HUES48 (cell line): ENCODE data around the gene ME3.

ENCODE experiments used
- H3K27ac ChIP-seq: one replicate; pipeline ENCODE4 v1.7.0; 2013; ENCODE audit warnings: low read depth, low read length, inconsistent platforms
- H3K27me3 ChIP-seq: 2 replicates; pipeline ENCODE4 v1.6.1; 2013; ENCODE audit warnings: mild to moderate bottlenecking, low read length; ENCODE audit not compliant: control insufficient read depth, insufficient read depth
- H3K36me3 ChIP-seq: 2 replicates; pipeline ENCODE4 v1.6.1; 2013; ENCODE audit warnings: low read length; ENCODE audit not compliant: control insufficient read depth, insufficient read depth
- H3K4me1 ChIP-seq: 2 replicates; pipeline ENCODE4 v1.6.1; 2013; ENCODE audit warnings: mild to moderate bottlenecking, low read length; ENCODE audit not compliant: control insufficient read depth, insufficient read depth
- H3K4me3 ChIP-seq: 2 replicates; pipeline ENCODE4 v1.5.1; 2013; ENCODE audit warnings: mild to moderate bottlenecking, low read depth, low read length
- H3K9ac ChIP-seq: 2 replicates; pipeline ENCODE4 v1.6.1; 2013; ENCODE audit warnings: mild to moderate bottlenecking, low read depth, low read length, moderate library complexity
- H3K9me3 ChIP-seq: 2 replicates; pipeline ENCODE4 v1.6.1; 2013; ENCODE audit warnings: low read length; ENCODE audit not compliant: control insufficient read depth, insufficient read depth

ME3 gene

DNA sequence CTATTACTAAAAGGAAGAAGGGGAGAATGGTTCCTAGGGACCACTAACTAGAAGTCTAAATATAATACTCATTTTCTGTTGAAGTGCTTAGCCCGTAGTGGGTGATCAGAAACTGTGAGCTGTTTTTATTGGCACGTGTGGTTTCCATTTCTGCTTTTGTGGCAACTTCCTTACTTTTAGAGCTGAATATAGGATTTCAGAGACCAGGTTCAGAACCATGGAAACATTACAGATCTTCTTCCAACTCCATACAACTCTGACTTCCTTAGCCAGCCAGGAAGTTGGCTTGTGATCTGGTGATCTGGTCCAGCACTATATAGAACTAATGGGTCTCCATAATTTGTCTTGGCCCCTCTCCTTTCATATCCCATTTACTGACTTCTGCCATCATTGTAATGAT is 2.6 kb upstream of the ME3 start:
- no peak overlapping the region for H3K27ac ChIP-seq
- no peak overlapping the region for H3K9ac ChIP-seq
- peaks cover 18% of the 10 kb centered on the region for H3K4me1 ChIP-seq
- no peak overlapping the region for H3K4me3 ChIP-seq
- H3K27me3 ChIP-seq, result peaks cover 40% of the 10 kb centered on the region
- no peaks in the 10 kb centered on the region for H3K9me3 ChIP-seq
- H3K36me3 ChIP-seq, result no peaks in the 10 kb centered on the region

DNA sequence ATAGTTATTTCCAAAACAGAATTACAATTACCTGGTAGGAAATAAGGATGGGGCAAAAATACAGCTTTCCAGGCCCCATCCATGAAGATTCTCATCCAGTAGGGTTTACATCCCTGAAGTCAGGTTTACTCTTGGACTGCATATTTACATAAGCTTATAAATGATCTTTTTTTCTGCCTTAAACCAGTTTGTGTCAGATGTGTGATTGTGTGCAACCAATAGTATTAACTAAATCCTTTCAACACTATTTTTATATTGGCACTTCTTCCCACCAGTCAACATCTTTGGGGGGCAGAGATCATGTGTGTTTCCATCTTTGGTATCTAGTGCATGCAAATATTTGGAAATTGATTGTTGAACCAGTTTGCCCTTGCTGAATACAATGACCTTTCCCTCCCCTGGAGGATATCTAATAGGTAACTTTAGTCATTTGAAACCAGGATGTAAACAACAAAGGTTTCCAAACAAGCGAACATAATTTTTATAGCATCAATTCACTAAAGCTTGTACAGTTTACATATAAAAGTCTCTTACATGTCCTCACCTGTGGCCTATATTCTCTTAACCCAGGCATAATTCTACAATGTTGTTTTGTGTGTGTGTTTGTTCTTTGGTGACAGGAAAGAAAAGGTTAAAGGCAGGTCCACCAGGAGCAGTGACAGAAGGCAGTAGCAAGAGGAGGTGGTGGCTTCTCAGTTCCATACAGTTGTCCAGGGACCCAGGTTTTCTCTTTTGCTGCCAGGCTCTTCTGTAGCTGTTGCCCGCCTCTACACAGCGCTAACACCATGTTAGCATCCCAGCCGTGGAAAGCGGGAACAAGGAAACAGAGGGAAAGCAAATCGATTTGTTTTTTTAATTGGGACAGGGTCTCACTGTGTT is 1.7 kb upstream of the ME3 start:
- H3K9ac ChIP-seq, result no peak overlapping the region
- H3K9me3 ChIP-seq, result no peaks in the 10 kb centered on the region
- no peaks in the 10 kb centered on the region for H3K36me3 ChIP-seq
- no peak overlapping the region for H3K27ac ChIP-seq
- H3K4me3 ChIP-seq, result no peak overlapping the region
- peaks cover 14% of the 10 kb centered on the region for H3K4me1 ChIP-seq
- H3K27me3 ChIP-seq, result peaks cover 40% of the 10 kb centered on the region

DNA sequence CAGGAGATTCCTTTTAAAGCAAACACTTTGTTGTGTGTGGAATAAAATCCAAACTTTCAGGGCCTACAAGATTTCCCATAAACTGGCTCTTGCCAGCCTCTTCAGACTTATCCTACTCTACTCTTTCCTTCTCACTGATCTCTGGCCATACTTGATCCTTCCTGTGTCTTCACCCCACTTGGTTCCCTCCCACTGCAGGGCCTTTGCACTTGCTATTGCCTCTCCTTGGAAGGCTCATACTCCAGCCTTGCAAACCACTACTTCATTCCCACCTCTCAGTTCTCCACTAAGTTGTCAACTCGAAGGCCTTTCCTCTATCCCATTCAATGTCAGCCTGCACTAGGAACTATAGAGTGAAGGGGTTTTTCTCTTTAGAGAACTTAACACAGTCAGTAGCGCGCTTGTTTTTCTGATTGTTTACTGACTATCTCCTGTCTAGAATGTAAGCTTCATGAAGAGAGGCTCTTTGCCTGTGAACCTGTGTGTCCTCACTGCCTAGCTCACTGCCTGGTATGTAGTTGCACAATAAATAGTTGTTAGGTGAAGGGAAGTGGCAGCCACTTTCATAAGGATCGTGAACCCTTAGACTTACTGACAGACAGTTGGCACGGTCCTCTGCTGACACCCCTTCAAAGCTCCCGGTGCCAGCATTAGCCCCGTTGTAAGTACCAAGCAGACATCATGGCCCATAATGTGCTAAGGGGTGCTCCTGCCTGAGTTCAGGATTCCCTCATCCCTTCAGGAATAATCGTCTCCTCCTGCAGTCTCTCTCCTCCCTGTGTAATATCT is 833 bp upstream of the ME3 start:
- Histone ChIP-seq H3K27ac (no peak overlapping the region), H3K4me1 (peaks cover 7% of the 10 kb centered on the region; the same call in 1 of the 2 replicates), H3K9ac (no peak overlapping the region), H3K27me3 (peaks cover 40% of the 10 kb centered on the region), H3K9me3 (no peaks in the 10 kb centered on the region), H3K4me3 (no peak overlapping the region), H3K36me3 (no peaks in the 10 kb centered on the region)

DNA sequence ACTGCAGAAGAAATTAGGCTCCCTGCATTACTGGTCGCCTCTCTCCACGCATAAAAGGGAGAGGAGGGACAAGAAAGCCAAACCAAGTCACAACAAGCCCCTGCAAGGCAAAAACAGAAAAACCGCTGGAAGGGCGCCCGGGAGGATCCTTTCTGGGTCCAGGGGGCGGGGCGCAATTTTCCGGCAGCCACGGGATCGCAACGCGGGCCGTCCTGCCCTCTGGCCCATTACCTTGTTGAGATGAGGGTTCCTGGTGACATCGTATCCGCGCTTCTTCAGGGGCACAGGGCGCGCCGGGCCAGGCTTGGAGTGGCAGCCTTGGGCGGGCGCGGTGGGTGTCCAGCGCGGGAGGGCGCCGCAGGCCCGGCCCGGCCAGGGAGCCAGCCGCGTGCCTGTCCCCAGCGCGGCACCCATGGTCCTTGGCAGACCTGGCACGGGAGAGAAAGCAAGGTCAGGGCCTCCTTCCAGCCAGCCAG is 847 bp downstream of the ME3 start:
- H3K36me3 ChIP-seq, result no peaks in the 10 kb centered on the region
- no peaks in the 10 kb centered on the region for H3K9me3 ChIP-seq
- H3K9ac ChIP-seq, result peak overlapping the region; percentile 30; the same call in 1 of the 2 replicates
- H3K27me3 ChIP-seq, result peaks cover 40% of the 10 kb centered on the region
- H3K4me3 ChIP-seq, result peak overlapping the region; percentile 74
- no peak overlapping the region for H3K27ac ChIP-seq
- no peaks in the 10 kb centered on the region; the same call in 1 of the 2 replicates for H3K4me1 ChIP-seq

DNA sequence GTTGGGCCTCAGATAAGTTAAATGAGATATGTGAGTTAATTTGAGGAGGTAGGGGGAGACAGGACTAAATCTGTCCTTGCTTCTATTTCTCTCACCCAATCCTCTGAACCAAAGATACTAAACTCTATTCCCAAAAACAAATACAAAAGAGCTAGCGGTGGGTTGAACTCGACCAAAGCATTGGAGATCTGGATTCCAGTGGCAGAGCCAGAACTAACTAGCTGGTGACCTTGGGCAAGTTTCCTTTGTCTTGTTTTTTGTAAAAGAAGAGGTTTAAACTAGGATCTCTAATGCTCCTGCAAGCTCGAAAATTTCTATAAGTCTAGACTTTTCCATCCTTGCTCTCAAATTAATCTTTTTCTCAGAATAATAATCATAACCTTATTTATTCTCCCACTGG is 1.5 kb downstream of the ME3 start:
- H3K27me3 ChIP-seq, result peaks cover 40% of the 10 kb centered on the region

DNA sequence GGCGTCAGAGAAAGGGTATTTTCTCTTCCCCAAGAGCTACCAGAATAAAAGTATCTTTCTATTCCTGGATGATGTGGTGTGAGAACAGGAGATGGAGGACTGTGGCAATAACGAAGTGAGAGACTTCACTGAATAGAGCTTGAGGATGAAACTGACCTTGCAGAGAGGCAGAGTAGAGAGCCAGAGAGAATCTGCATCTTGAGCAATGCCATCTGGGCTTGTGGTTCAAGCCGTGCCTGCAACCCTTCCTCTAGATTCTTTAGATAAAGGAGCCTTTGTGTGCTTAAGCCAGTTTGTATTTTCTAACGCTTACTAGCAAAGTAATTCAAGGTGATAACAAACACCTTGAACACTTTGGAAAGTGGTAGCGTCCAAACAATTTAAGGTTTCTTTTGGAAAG is 2.2 kb downstream of the ME3 start:
- H3K27ac ChIP-seq, result no peak overlapping the region
- H3K9ac ChIP-seq, result no peak overlapping the region
- peaks cover 40% of the 10 kb centered on the region for H3K27me3 ChIP-seq
- H3K4me1 ChIP-seq, result no peaks in the 10 kb centered on the region; the same call in 1 of the 2 replicates
- H3K9me3 ChIP-seq, result no peaks in the 10 kb centered on the region
- no peak overlapping the region for H3K4me3 ChIP-seq
- H3K36me3 ChIP-seq, result no peaks in the 10 kb centered on the region

More for the DNA sequence above, 1.5 kb downstream of the ME3 start:
- Histone ChIP-seq H3K9me3 (no peaks in the 10 kb centered on the region), H3K4me3 (peak overlapping the region; percentile 74), H3K27ac (no peak overlapping the region), H3K4me1 (no peaks in the 10 kb centered on the region; the same call in 1 of the 2 replicates), H3K36me3 (no peaks in the 10 kb centered on the region), H3K9ac (no peak overlapping the region)

DNA sequence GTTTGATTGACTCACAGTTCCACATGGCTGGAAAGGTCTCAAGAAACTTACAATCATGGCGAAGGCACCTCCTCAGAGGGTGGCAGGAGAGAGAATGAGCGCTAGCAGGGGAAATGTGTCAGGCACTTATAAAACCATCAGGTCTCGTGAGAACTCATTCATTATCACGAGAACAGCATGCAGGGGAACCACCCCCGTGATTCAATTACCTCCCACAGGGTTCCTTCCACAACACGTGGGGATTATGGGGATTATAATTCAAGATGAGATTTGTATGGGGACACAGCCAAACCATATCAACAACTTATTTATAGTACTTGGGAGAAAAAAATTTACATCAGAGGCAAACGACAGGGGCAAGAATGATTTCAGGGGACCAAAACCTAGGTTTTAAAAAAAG is 3.0 kb downstream of the ME3 start:
- Histone ChIP-seq H3K27me3 (peaks cover 40% of the 10 kb centered on the region), H3K36me3 (no peaks in the 10 kb centered on the region), H3K9me3 (no peaks in the 10 kb centered on the region), H3K27ac (no peak overlapping the region), H3K4me1 (no peaks in the 10 kb centered on the region; the same call in 1 of the 2 replicates), H3K4me3 (no peak overlapping the region), H3K9ac (no peak overlapping the region)

DNA sequence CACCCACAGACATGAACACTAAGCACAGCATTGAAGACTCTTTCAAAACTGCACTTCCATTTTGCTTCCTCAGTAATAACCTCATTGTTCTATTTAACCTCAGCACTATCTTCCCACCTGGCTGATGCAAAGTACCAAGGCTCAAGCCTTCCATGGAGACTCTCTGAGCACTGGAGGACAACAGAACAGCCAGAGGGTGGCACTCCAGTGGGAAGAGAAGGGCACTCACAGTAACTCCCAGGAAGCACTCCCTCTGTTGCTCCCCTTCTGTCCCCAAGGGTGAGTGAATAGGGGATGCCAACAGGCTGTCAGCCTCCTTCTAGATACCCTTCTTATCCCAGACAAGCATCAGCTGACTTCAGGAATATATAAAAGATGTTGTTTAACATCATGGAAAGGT is 3.5 kb downstream of the ME3 start:
- H3K27ac ChIP-seq, result no peak overlapping the region

DNA sequence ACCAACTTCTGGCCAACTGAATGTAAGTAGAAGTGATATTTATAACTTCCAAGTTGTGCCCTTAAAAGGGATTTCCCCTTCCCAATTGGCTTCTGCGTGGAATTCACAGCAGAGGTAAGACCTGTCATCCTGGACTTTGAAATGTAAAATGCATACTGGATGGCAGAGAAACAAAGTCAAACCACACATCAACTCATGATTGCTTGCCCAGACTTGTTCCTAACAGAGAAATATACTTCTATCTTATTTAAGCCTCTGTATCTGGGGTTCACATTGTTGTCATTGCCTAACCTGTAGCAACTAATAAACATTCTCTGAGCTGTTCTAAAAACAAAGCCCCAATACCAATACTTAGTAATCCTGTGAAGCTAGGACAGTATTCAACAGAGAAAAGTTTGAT is 6.2 kb downstream of the ME3 start:
- Histone ChIP-seq H3K4me3 (no peak overlapping the region), H3K27ac (no peak overlapping the region), H3K9ac (no peak overlapping the region), H3K27me3 (peaks cover 12% of the 10 kb centered on the region), H3K36me3 (no peaks in the 10 kb centered on the region), H3K4me1 (no peaks in the 10 kb centered on the region; the same call in 1 of the 2 replicates), H3K9me3 (no peaks in the 10 kb centered on the region)

More for the DNA sequence above, 3.5 kb downstream of the ME3 start:
- no peaks in the 10 kb centered on the region for H3K9me3 ChIP-seq
- no peaks in the 10 kb centered on the region for H3K36me3 ChIP-seq
- no peak overlapping the region for H3K4me3 ChIP-seq
- no peak overlapping the region for H3K9ac ChIP-seq
- peaks cover 39% of the 10 kb centered on the region for H3K27me3 ChIP-seq
- H3K4me1 ChIP-seq, result no peaks in the 10 kb centered on the region; the same call in 1 of the 2 replicates

DNA sequence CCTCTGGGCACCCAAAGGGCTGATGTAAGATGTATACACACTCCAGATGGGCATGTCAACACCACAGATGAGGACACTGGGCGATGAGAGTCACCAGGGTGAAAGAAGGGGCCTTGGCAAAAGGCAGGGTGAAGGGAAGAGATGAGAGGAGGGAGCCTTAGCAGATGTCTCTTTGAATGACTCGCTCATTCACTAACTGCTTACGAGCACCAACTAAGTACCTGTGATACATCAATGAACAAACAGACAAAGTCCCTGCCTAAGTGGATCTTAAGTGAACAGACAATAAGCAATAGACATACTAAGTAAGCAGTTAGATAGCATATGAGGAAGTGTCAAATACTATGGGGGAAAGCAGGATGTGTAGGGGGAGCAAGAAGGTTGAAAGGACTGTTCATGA is 7.5 kb downstream of the ME3 start:
- Histone ChIP-seq H3K27me3 (no peaks in the 10 kb centered on the region), H3K4me3 (no peak overlapping the region), H3K36me3 (no peaks in the 10 kb centered on the region), H3K27ac (no peak overlapping the region), H3K9me3 (no peaks in the 10 kb centered on the region), H3K4me1 (no peaks in the 10 kb centered on the region), H3K9ac (no peak overlapping the region)

DNA sequence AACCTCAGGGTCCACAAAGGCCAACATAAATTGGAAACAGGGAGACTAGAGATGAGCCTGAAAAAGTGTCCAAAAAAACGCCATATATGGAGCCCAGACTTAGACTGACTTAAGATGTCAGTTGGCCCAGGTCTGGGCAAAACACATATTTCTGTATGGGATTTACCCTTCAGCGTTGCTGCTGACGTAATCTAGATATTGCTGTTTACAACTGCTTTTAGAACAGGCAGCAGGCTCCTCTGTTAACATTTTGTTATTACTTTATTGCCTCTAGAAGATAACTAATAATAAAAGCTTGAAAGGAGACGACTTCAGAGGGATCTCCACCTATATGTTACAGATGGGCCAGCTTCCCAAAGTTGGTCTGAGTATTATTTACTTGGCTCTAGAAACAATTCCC is 8.7 kb downstream of the ME3 start:
- Histone ChIP-seq H3K4me3 (no peak overlapping the region), H3K4me1 (no peaks in the 10 kb centered on the region), H3K36me3 (no peaks in the 10 kb centered on the region), H3K9ac (no peak overlapping the region), H3K9me3 (no peaks in the 10 kb centered on the region), H3K27ac (no peak overlapping the region), H3K27me3 (no peaks in the 10 kb centered on the region)
